HEK293 (cell line): Measurements from ENCODE around the gene DDIT4.
A peak's percentile ranks its signal among the peaks of the same experiment; 100 is the strongest.

Experiments used
- ATF2 ChIP-seq: fragments of 450-650 bp; formaldehyde crosslinking; IDR thresholded peaks from 2 replicates; pipeline ENCODE4 v1.5.1; 2016; ENCODE audit warnings: missing biosample characterization, missing genetic modification characterization, low read depth
- CTCF ChIP-seq: fragments of 450-650 bp; formaldehyde crosslinking; IDR thresholded peaks from 2 replicates; pipeline ENCODE4 v1.5.1; 2016; ENCODE audit warnings: missing biosample characterization, missing genetic modification characterization
- HOXD13 ChIP-seq: sonication (generic); formaldehyde crosslinking; IDR thresholded peaks from 2 replicates; pipeline ENCODE4 v1.8.0; 2022; ENCODE audit warnings: missing genetic modification reagents, borderline replicate concordance
- KLF16 ChIP-seq: fragments of 450-650 bp; formaldehyde crosslinking; IDR thresholded peaks from 2 replicates; pipeline ENCODE4 v1.5.1; 2017; ENCODE audit warnings: missing biosample characterization, missing genetic modification characterization
- KLF7 ChIP-seq: fragments of 450-650 bp; formaldehyde crosslinking; IDR thresholded peaks from 2 replicates; pipeline ENCODE4 v1.5.1; 2016; ENCODE audit warnings: missing biosample characterization, missing genetic modification characterization, borderline replicate concordance
- OSR2 ChIP-seq: fragments of 450-650 bp; formaldehyde crosslinking; IDR thresholded peaks from 2 replicates; pipeline ENCODE4 v1.5.1; 2016; ENCODE audit warnings: missing biosample characterization, missing genetic modification characterization
- PRDM4 ChIP-seq: fragments of 450-650 bp; formaldehyde crosslinking; IDR thresholded peaks from 2 replicates; pipeline ENCODE4 v1.5.1; 2017; ENCODE audit warnings: missing biosample characterization, missing genetic modification characterization
- SP7 ChIP-seq: fragments of 450-650 bp; formaldehyde crosslinking; IDR thresholded peaks from 2 replicates; pipeline ENCODE4 v1.5.1; 2016; ENCODE audit warnings: missing biosample characterization, missing genetic modification characterization
- ZBTB10 ChIP-seq: fragments of 450-650 bp; formaldehyde crosslinking; IDR thresholded peaks from 2 replicates; pipeline ENCODE4 v1.5.1; 2016; ENCODE audit warnings: missing biosample characterization, missing genetic modification characterization
- ZBTB17 ChIP-seq: fragments of 450-650 bp; formaldehyde crosslinking; IDR thresholded peaks from 2 replicates; pipeline ENCODE4 v1.5.1; 2016; ENCODE audit warnings: missing biosample characterization, missing genetic modification characterization
- ZBTB6 ChIP-seq: fragments of 450-650 bp; formaldehyde crosslinking; IDR thresholded peaks from 2 replicates; pipeline ENCODE4 v1.5.1; 2017; ENCODE audit warnings: missing biosample characterization, missing genetic modification characterization
- ZEB2 ChIP-seq: fragments of 450-650 bp; formaldehyde crosslinking; IDR thresholded peaks from 2 replicates; pipeline ENCODE4 v1.5.1; 2016; ENCODE audit warnings: missing biosample characterization, missing genetic modification characterization
- ZNF10 ChIP-seq: fragments of 450-650 bp; formaldehyde crosslinking; IDR thresholded peaks from 2 replicates; pipeline ENCODE4 v1.5.1; 2017; ENCODE audit warnings: missing biosample characterization, missing genetic modification characterization
- ZNF133 ChIP-seq: fragments of 450-650 bp; formaldehyde crosslinking; IDR thresholded peaks from 2 replicates; pipeline ENCODE4 v1.5.1; 2016; ENCODE audit warnings: missing biosample characterization, missing genetic modification characterization
- ZNF157 ChIP-seq: fragments of 450-650 bp; formaldehyde crosslinking; IDR thresholded peaks from 2 replicates; pipeline ENCODE4 v1.5.1; 2016; ENCODE audit warnings: missing biosample characterization, missing genetic modification characterization
- ZNF2 ChIP-seq: fragments of 450-650 bp; formaldehyde crosslinking; IDR thresholded peaks from 2 replicates; pipeline ENCODE4 v1.5.1; 2016; ENCODE audit warnings: missing biosample characterization, missing genetic modification characterization
- ZNF266 ChIP-seq: fragments of 450-650 bp; formaldehyde crosslinking; IDR thresholded peaks from 2 replicates; pipeline ENCODE4 v1.5.1; 2016; ENCODE audit warnings: missing biosample characterization, missing genetic modification characterization, low read depth
- ZNF274 ChIP-seq, 2 experiments: fragments of 200-500 bp in 1 of 2; fragments of 450-650 bp in 1 of 2; sonication (Bioruptor generic) in 1 of 2; formaldehyde crosslinking in 1 of 2; IDR thresholded peaks; 2 replicates each; pipeline versions ENCODE4 v1.5.1 to v1.6.1; 2014 to 2016; ENCODE audit warnings: borderline replicate concordance in 1 of 2, inconsistent platforms in 1 of 2, low read length in 1 of 2, missing biosample characterization in 1 of 2, missing genetic modification characterization in 1 of 2
- ZNF366 ChIP-seq: fragments of 450-650 bp; formaldehyde crosslinking; conservative IDR thresholded peaks from 2 replicates; pipeline ENCODE4 v1.5.1; 2016; ENCODE audit warnings: missing biosample characterization, missing genetic modification characterization
- ZNF391 ChIP-seq: fragments of 450-650 bp; formaldehyde crosslinking; IDR thresholded peaks from 2 replicates; pipeline ENCODE4 v1.5.1; 2016; ENCODE audit warnings: low read depth, missing biosample characterization, missing genetic modification characterization, borderline replicate concordance
- ZNF501 ChIP-seq: fragments of 450-650 bp; formaldehyde crosslinking; IDR thresholded peaks from 2 replicates; pipeline ENCODE4 v1.5.1; 2016; ENCODE audit warnings: missing biosample characterization, missing genetic modification characterization
- ZNF549 ChIP-seq: fragments of 450-650 bp; IDR thresholded peaks from 2 replicates; pipeline ENCODE4 v1.5.1; 2018; ENCODE audit warnings: missing biosample characterization, missing genetic modification characterization, mild to moderate bottlenecking, inconsistent platforms, moderate library complexity
- ZNF596 ChIP-seq: fragments of 450-650 bp; IDR thresholded peaks from 2 replicates; pipeline ENCODE4 v1.5.0; 2018; ENCODE audit warnings: missing biosample characterization, mild to moderate bottlenecking, missing genetic modification characterization, moderate library complexity
- ZNF624 ChIP-seq: fragments of 450-650 bp; formaldehyde crosslinking; IDR thresholded peaks from 2 replicates; pipeline ENCODE4 v1.5.1; 2017; ENCODE audit warnings: missing biosample characterization, missing genetic modification characterization
- ZNF707 ChIP-seq: fragments of 450-650 bp; formaldehyde crosslinking; IDR thresholded peaks from 2 replicates; pipeline ENCODE4 v1.5.1; 2016; ENCODE audit warnings: missing biosample characterization, missing genetic modification characterization
- ZNF768 ChIP-seq: fragments of 450-650 bp; formaldehyde crosslinking; IDR thresholded peaks from 2 replicates; pipeline ENCODE4 v1.5.1; 2018; ENCODE audit warnings: missing biosample characterization, mild to moderate bottlenecking, missing genetic modification characterization
- ZNF776 ChIP-seq: fragments of 450-650 bp; formaldehyde crosslinking; IDR thresholded peaks from 2 replicates; pipeline ENCODE4 v1.5.0; 2017; ENCODE audit warnings: missing biosample characterization, missing genetic modification characterization, borderline replicate concordance
- ZNF777 ChIP-seq: fragments of 450-650 bp; formaldehyde crosslinking; IDR thresholded peaks from 2 replicates; pipeline ENCODE4 v1.5.1; 2017; ENCODE audit warnings: missing biosample characterization, missing genetic modification characterization, borderline replicate concordance
- ZNF791 ChIP-seq: fragments of 450-650 bp; formaldehyde crosslinking; IDR thresholded peaks from 2 replicates; pipeline ENCODE4 v1.5.1; 2016; ENCODE audit warnings: missing biosample characterization, missing genetic modification characterization

DDIT4 gene

GRCh38 chr10:72260239-72260975, 13.3 kb upstream of the DDIT4 start (continued):
- TF ChIP-seq ZBTB10 (tag by site-specific recombination) = no peak
- no peak for TF ChIP-seq CTCF (tag by site-specific recombination)
- TF ChIP-seq ZNF624 (tag by site-specific recombination) = no peak
- peak; percentile 84 for TF ChIP-seq SP7 (tag by site-specific recombination)
- peak; percentile 47 for TF ChIP-seq ZBTB17 (tag by site-specific recombination)
- TF ChIP-seq ZNF266 (tag by site-specific recombination) = no peak
- TF ChIP-seq ZNF777 = no peak
- no peak for TF ChIP-seq ZNF776
- TF ChIP-seq ZNF768 (tag by site-specific recombination) = no peak; the same call in 1 of the 2 replicates
- TF ChIP-seq ZNF791 = no peak
- TF ChIP-seq ZNF596 (tag by site-specific recombination) = no peak
- 0 out of 2 replicates have a peak, but pooled peaks have one; percentile 15 for TF ChIP-seq ZNF10 (tag by site-specific recombination)
- 0 out of 2 replicates have a peak, but pooled peaks have one; percentile 9 for TF ChIP-seq ZNF2 (tag by site-specific recombination)
- peak; percentile 89 for TF ChIP-seq ZEB2
- TF ChIP-seq ATF2 (tag by site-specific recombination) = no peak
- no peak for TF ChIP-seq ZBTB6 (tag by site-specific recombination)
- no peak for TF ChIP-seq HOXD13
- TF ChIP-seq ZNF133 (tag by site-specific recombination) = no peak
- no peak for TF ChIP-seq ZNF157 (tag by site-specific recombination)
- TF ChIP-seq OSR2 (tag by site-specific recombination) = no peak
- 0 out of 2 replicates have a peak, but pooled peaks have one; percentile 39 for TF ChIP-seq KLF7 (tag by site-specific recombination)
- TF ChIP-seq ZNF366 (tag by site-specific recombination) = no peak
- TF ChIP-seq ZNF501 (tag by site-specific recombination) = no peak
- no peak; the same call in 1 of the 2 replicates for TF ChIP-seq ZNF391
- peak; percentile 85 for TF ChIP-seq KLF16
- peak; percentile 69 for TF ChIP-seq PRDM4 (tag by site-specific recombination)
- TF ChIP-seq ZNF274 (IDR thresholded peaks at IDR 0.05; ENCODE audit: low read length) = no peak
- no peak for TF ChIP-seq ZNF274 (tag by site-specific recombination; IDR thresholded peaks at IDR 0.05; ENCODE audit: borderline replicate concordance)
- no peak for TF ChIP-seq ZNF707 (tag by site-specific recombination)
- TF ChIP-seq ZNF549 (tag by site-specific recombination) = no peak
